Choroid plexus epithelial cell (primary cell): ENCODE data around the gene GRIK1.

Experiments
- DNase-seq: peaks from one replicate; pipeline ENCODE4 v3.0.0-alpha.2; 2010; ENCODE audit warnings: low read depth
- H3K4me3 ChIP-seq: 2 replicates; pipeline ENCODE4 v1.5.1; 2011; ENCODE audit warnings: low read depth, mild to moderate bottlenecking, control low read depth, low read length, moderate library complexity
- CTCF ChIP-seq: conservative IDR thresholded peaks from 2 replicates; pipeline ENCODE4 v1.5.1; 2011; ENCODE audit warnings: low read depth, mild to moderate bottlenecking, control low read depth, inconsistent platforms, low read length, moderate library complexity

Gene GRIK1

GRCh38 chr21:29777160-29777559 lies 162.6 kb downstream of the GRIK1 start:
- no peak for TF ChIP-seq CTCF
- DNase-seq, result no peak
- H3K4me3 ChIP-seq, result no peak overlapping the region

- H3K4me3 ChIP-seq, result no peak overlapping the region
- peak; percentile 33 for DNase-seq
- no peak for TF ChIP-seq CTCF
These were observed 164.3 kb downstream of the GRIK1 start for GRCh38 chr21:29775462-29775861.

GRCh38 chr21:29771491-29772066 lies 168.2 kb downstream of the GRIK1 start:
- no peak overlapping the region for H3K4me3 ChIP-seq
- no peak for DNase-seq

GRCh38 chr21:29763674-29764073 lies 176.1 kb downstream of the GRIK1 start:
- no peak overlapping the region for H3K4me3 ChIP-seq
- DNase-seq, result no peak
- TF ChIP-seq CTCF, result no peak

More at GRCh38 chr21:29771491-29772066, 168.2 kb downstream of the GRIK1 start:
- TF ChIP-seq CTCF, result no peak

- no peak for TF ChIP-seq CTCF
- no peak overlapping the region for H3K4me3 ChIP-seq
- DNase-seq, result no peak
These were observed 177.2 kb downstream of the GRIK1 start for GRCh38 chr21:29762570-29763082.

- no peak for TF ChIP-seq CTCF
- peak; percentile 41 for DNase-seq
- no peak overlapping the region for H3K4me3 ChIP-seq
These were observed 186.6 kb downstream of the GRIK1 start for GRCh38 chr21:29753216-29753615.
